Upper lobe of left lung (tissue), 6 donors: ENCODE measurements around the gene RAB6B. TPM values are rescaled to one million over a fixed set of nuclear protein-coding genes. Genes with fewer than 3 reads are reported as not detected.

Experiments
- ATAC-seq, 2 donors: fragments of 200-7000 bp; cut with Tn5 transposase; one replicate each; pipeline ENCODE4 v1.9.1; 2022; ENCODE audit warnings: mild to moderate bottlenecking in 2 of 2, moderate library complexity in 2 of 2; ENCODE audit not compliant: low FRiP score in 2 of 2
- DNase-seq, 2 donors: peaks; one replicate each; pipeline ENCODE4 v3.0.0-alpha.2; 2019 to 2020
- H3K27ac ChIP-seq, 4 donors: fragments of 200-600 bp; sonication (generic); one replicate each; pipeline ENCODE4 v1.5.1; 2016 to 2019
- H3K27me3 ChIP-seq, 4 donors: fragments of 200-600 bp; sonication (generic); one replicate each; pipeline ENCODE4 v1.5.1; 2017 to 2019
- H3K36me3 ChIP-seq, 4 donors: fragments of 200-600 bp; sonication (generic); one replicate each; pipeline ENCODE4 v1.5.1; 2016 to 2019
- H3K4me1 ChIP-seq, 4 donors: fragments of 200-600 bp; sonication (generic); one replicate each; pipeline ENCODE4 v1.5.1; 2018 to 2019
- H3K4me3 ChIP-seq, 4 donors: fragments of 200-600 bp; sonication (generic); one replicate each; pipeline ENCODE4 v1.5.1; 2017 to 2019; ENCODE audit warnings: mild to moderate bottlenecking in 2 of 4, moderate library complexity in 1 of 4
- H3K9me3 ChIP-seq, 4 donors: fragments of 200-600 bp; sonication (generic); one replicate each; pipeline ENCODE4 v1.5.1; 2018 to 2019
- EP300 ChIP-seq, 4 donors: sonication (generic); formaldehyde crosslinking; IDR thresholded peaks; one replicate each; pipeline ENCODE4 v1.5.1; 2017; ENCODE audit warnings: antibody characterized with exemption in 4 of 4, control low read depth in 2 of 4
- POLR2A ChIP-seq, 4 donors: fragments of 450-650 bp; IDR thresholded peaks; one replicate each; pipeline ENCODE4 v1.5.1; 2016 to 2017; ENCODE audit warnings: antibody characterized with exemption in 4 of 4, mild to moderate bottlenecking in 2 of 4
- POLR2AphosphoS5 ChIP-seq, 2 donors: sonication (generic); formaldehyde crosslinking; IDR thresholded peaks; one replicate each; pipeline ENCODE4 v1.5.1; 2017; ENCODE audit warnings: antibody characterized with exemption in 2 of 2
- WGBS, 2 donors: methylation state at CpG; one replicate each; pipeline ENCODE4 v1.1.5; 2017 to 2018; 5-methylcytosine and 5-hydroxymethylcytosine counted together
- total RNA-seq, 6 donors: library from RNA; depleted of rRNA in 4 of 6; stranded (reverse); fragments of >200 nt in 4 of 6; gene quantifications; one replicate each; pipeline versions ENCODE4 v1.1.0 to v1.2.1, GENCODE V29; 2016 to 2021
- TF ChIP-seq, protein P1 (sequence below), 6 experiments: fragments of 450-650 bp in 4 of 6; fragments of 200-600 bp in 2 of 6; sonication (generic) in 2 of 6; IDR thresholded peaks; one replicate each; pipeline ENCODE4 v1.5.1; 2016 to 2019; ENCODE audit warnings: antibody characterized with exemption in 6 of 6
- donor health status: DM: no; HTN: no; CAD: no; lungs with moderate emphysema.
- donor health status: DM: no; HTN: yes; CAD: no; lungs with severe emphysema.

RAB6B gene
- total RNA-seq, 6 donors from 2014 or later, result 1.00 to 6.3 (median 2.8) TPM

DNA sequence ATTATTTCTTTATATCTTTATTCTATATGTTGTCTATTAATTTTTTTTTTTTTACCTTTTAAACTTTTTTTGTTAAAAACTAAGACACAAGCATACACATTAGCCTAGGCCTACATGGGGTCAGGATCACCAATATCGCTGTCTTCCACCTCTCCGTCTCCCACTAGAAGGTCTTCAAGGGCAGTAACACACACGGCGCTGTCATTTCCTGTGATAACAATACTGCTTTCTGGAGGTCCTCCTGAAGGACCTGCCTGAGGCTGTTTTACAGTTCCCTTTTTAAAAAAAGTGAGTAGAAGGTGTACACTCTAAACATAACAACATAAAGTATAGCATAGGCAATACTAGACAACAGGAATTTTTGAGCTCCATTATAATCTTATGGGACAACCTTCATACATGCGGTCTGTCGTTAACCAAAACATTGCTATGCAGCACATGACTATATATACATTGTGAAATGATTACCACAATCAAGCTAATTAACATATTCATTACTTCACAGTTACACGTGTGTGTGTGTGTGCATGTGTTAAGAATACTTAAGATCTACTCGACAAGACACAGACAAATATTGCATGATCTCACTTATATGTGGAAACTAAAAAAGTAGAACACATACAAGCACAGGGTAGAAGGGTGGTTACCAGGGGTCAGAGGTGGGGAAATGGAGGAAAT is 20.8 kb downstream of the RAB6B start:
- TF ChIP-seq, protein P1, sequence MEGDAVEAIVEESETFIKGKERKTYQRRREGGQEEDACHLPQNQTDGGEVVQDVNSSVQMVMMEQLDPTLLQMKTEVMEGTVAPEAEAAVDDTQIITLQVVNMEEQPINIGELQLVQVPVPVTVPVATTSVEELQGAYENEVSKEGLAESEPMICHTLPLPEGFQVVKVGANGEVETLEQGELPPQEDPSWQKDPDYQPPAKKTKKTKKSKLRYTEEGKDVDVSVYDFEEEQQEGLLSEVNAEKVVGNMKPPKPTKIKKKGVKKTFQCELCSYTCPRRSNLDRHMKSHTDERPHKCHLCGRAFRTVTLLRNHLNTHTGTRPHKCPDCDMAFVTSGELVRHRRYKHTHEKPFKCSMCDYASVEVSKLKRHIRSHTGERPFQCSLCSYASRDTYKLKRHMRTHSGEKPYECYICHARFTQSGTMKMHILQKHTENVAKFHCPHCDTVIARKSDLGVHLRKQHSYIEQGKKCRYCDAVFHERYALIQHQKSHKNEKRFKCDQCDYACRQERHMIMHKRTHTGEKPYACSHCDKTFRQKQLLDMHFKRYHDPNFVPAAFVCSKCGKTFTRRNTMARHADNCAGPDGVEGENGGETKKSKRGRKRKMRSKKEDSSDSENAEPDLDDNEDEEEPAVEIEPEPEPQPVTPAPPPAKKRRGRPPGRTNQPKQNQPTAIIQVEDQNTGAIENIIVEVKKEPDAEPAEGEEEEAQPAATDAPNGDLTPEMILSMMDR (IDR thresholded peaks at IDR 0.05), result no peak
- TF ChIP-seq EP300 (IDR thresholded peaks at IDR 0.05) (no peak), POLR2AphosphoS5 (IDR thresholded peaks at IDR 0.05) (no peak), POLR2A (IDR thresholded peaks at IDR 0.05) (no peak)
- peaks cover 0 to 2% (median 0%) of the 10 kb centered on the region in 4 donors for H3K9me3 ChIP-seq
- no peaks in the 10 kb centered on the region for H3K27me3 ChIP-seq
- WGBS, 2 donors, result 71 to 73% methylated on average over 8 of the region's 8 CpGs
- H3K27ac ChIP-seq, result no peak overlapping the region
- no peaks in the 10 kb centered on the region for H3K4me1 ChIP-seq
- H3K4me3 ChIP-seq, result no peak overlapping the region
- ATAC-seq (no peak), DNase-seq (no peak)
- no peaks in the 10 kb centered on the region for H3K36me3 ChIP-seq

DNA sequence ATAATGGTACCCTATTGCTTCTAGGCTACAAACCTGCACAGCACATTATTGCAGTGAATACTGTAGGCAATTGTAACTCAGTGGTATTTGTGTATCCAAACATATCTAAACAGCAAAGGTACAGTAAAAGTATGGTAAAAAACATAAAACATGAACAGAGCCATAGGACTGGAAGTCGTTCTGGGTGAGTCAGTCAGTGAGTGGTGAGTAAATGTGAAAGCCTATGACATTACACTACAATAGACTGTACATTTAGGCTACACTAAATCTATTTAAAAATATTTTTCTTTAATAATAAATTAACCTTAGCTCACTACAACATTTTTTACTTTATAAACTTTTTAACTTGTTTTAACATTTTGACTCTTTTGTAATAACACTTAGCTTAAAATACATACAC is 21.3 kb downstream of the RAB6B start:
- H3K27ac ChIP-seq, result no peak overlapping the region
- no peaks in the 10 kb centered on the region for H3K27me3 ChIP-seq
- peaks cover 0 to 2% (median 0%) of the 10 kb centered on the region in 4 donors for H3K9me3 ChIP-seq
- H3K4me1 ChIP-seq, result no peaks in the 10 kb centered on the region
- H3K4me3 ChIP-seq, result no peak overlapping the region
- TF ChIP-seq EP300 (IDR thresholded peaks at IDR 0.05) (no peak), POLR2A (IDR thresholded peaks at IDR 0.05) (no peak), POLR2AphosphoS5 (IDR thresholded peaks at IDR 0.05) (no peak)
- TF ChIP-seq, protein P1 (IDR thresholded peaks at IDR 0.05), result no peak
- no peaks in the 10 kb centered on the region for H3K36me3 ChIP-seq
- DNase-seq (no peak), ATAC-seq (no peak)
- WGBS, 2 donors, result 77 to 93% methylated on average over 1 of the region's 1 CpG

DNA sequence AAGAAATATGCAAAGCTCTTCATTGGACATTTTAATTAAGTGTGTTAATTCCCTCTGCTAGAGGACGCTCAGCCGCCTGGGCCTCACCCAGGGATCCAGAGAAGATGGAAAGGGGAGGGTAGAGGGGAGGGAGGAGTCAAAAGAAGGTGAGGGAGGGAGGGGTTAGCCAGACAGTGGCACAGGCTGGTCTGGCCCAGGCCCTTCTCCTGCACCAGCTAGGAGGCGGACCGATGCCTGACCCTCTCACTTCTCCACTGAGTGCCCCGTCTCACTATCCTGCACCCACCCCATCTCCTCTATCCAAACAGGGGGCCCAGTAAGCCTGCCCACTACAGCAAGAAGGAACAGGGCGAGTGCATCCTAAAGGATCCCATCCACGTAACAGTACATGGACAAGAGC is 22.9 kb downstream of the RAB6B start:
- Histone ChIP-seq H3K36me3 (no peaks in the 10 kb centered on the region), H3K4me1 (no peaks in the 10 kb centered on the region), H3K27ac (no peak overlapping the region), H3K9me3 (no peaks in the 10 kb centered on the region), H3K4me3 (no peak overlapping the region), H3K27me3 (no peaks in the 10 kb centered on the region)
- TF ChIP-seq POLR2AphosphoS5 (IDR thresholded peaks at IDR 0.05) (no peak), EP300 (IDR thresholded peaks at IDR 0.05) (no peak), POLR2A (IDR thresholded peaks at IDR 0.05) (no peak)
- TF ChIP-seq, protein P1 (IDR thresholded peaks at IDR 0.05), result no peak
- WGBS, 2 donors, result 95% methylated on average over 7 of the region's 7 CpGs
- no peak for ATAC-seq
- no peak for DNase-seq

DNA sequence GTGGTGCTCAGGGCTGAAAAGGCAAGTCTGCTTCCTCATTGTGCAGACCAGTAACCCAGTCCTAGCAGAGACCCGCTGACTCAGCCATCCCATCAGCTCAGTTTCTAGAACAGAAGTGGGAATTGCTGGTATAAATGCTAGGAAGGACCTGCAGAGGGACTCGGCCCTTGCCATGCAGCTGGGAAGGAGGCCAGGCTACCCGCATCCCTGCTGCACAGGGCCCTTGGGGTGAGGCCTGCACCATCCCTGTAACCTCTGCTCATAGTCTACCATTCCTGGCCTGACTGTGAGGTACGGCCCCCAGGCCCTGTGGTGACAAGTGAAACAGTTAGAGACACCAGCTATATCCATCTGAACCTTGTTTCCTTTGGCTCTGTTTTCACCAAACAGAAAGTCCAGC is 23.5 kb downstream of the RAB6B start:
- Histone ChIP-seq H3K4me3 (no peak overlapping the region), H3K27ac (no peak overlapping the region), H3K9me3 (no peaks in the 10 kb centered on the region), H3K27me3 (no peaks in the 10 kb centered on the region), H3K36me3 (no peaks in the 10 kb centered on the region), H3K4me1 (no peaks in the 10 kb centered on the region)
- ATAC-seq, result no peak
- no peak for TF ChIP-seq POLR2A (IDR thresholded peaks at IDR 0.05)
- no peak for TF ChIP-seq POLR2AphosphoS5 (IDR thresholded peaks at IDR 0.05)
- TF ChIP-seq, protein P1 (IDR thresholded peaks at IDR 0.05), result no peak
- no peak for TF ChIP-seq EP300 (IDR thresholded peaks at IDR 0.05)
- DNase-seq, result no peak
- WGBS, 2 donors, result 90 to 100% methylated on average over 1 to 4 of the region's 4 CpGs
